Fibroblast of lung (primary cell): ENCODE measurements around the gene TNS3.

Experiments
- CTCF ChIP-seq, 2 donors: IDR thresholded peaks in 1 of 2; conservative IDR thresholded peaks in 1 of 2; 1 replicate in 1 of 2; 2 replicates in 1 of 2; pipeline ENCODE4 v1.5.1; 2011 to 2012; ENCODE audit warnings: low read length in 2 of 2, control low read depth in 1 of 2, inconsistent platforms in 1 of 2, low read depth in 1 of 2, mild to moderate bottlenecking in 1 of 2
- EZH2 ChIP-seq: IDR thresholded peaks from 2 replicates; pipeline ENCODE4 v1.5.1; 2012; ENCODE audit warnings: low read length, control low read depth, mild to moderate bottlenecking; ENCODE audit errors: missing control alignments

GRCh38 chr7:47255007-47255406, 326.9 kb downstream of the TNS3 start:
- no peak for TF ChIP-seq EZH2
- no peak for TF ChIP-seq CTCF (conservative IDR thresholded peaks at IDR 0.05 in 1 of 2, IDR thresholded peaks at IDR 0.05 in 1 of 2; ENCODE audit: low read depth in 1 of 2, low read length in 2 of 2)
